HG03565 (cell line): ENCODE results near the gene DUSP15.
"Not testable (repeated sequence)": the region's sequence is repeated elsewhere in the genome, so short reads cannot be mapped to it uniquely, and the experiment has no call there.

Experiments used
- ATAC-seq: cut with Tn5 transposase; IDR thresholded peaks from one replicate; pipeline ENCODE4 v1.9.1; 2021; ENCODE audit warnings: mild to moderate bottlenecking, moderate library complexity; ENCODE audit not compliant: unreplicated experiment

DUSP15 gene

GRCh38 chr20:31824554-31825313 is 45.6 kb downstream of the DUSP15 start:
- no peak for ATAC-seq

DNA sequence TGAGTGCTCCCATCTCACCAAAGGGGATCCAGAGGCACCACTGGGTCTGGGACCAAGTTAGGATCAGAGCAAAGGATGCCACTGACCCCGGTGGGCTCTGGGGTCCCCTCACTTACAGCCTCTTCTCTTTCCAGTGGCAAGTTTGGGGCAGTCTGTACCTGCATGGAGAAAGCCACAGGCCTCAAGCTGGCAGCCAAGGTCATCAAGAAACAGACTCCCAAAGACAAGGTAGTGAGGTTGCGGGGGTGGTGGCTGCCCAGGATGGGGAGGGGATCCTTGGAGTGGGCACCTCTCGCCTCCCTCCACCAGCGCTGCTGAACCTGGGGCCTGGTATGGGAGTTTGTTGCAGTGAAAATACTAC is 46.2 kb downstream of the DUSP15 start:
- ATAC-seq, result no peak

DNA sequence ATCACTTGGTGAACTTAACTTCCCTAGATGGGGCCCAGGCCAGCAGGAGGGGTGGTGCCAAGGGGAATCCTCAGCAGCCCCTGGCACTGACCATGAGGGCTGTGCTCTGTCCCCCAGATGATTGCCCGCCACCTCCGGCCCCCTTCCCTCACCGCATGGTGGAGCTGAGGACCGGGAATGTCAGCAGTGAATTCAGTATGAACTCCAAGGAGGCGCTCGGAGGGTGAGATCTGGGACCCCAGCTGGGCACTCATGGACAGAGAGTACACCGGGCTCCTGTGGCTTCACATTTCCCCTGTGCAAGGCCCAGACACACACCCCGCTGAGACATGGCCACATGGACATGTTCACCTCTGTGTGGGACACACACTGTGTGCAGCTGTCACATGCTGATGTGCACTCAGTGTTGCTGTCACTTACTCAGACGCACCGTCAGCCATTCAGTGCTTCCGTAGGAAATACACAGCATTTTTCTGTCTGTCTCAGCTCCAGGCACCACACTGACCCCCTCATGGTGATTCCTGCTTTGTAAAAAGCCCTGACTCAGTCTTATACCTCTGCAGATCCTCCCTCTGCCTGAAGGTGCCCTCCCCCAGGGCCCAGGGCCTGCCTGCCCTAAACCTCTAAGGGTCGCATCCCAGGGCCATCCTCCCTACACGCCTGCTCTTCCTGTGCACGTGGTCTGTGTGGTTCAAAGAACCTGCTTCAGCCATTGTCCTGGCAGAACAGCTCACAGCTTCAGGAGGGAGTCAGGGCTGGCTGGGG is 46.8 kb downstream of the DUSP15 start:
- no peak for ATAC-seq

DNA sequence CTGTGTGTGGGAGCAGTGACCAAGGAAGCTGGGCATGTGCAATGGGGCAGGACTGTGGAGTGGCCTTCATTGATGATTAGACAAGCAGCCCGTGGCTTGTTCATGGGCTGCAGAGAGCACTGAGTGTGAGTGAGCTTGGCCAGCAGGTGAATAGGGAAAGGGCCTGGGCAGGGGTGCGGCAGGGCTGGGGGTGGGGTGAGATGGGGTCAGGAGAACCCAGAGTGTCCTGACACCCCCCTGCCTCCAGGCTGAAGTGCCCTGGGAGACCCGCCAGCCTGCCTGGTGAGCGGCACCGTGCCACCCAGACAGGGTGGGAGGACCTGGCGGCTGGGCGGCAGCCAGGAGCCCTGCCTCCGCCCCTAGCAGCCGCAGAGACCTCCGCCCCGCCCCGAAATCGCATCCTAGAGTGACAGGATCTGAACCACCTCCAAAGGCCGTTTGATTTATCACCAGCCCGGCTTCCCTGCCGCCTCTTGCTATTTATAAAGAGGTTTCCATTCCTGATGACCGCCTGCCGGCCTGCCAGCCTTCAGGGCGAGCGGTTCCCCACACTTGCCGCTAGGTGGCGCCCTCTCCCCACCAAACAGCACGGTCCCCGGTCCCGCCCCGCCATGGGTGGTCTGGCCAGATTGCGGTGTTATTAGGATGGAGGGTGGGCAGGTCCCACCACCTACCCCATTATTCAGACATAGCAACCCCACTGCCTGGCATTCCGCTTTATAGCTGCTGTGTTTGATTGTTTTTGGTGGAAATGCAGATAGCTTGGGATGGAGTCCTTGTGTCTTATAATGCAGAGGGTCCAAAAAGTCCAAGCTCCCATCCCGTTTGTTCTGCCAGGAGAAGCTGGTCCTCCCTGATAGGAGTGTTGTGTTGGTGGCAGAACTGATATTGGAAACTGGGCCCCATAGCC is 47.7 kb downstream of the DUSP15 start:
- ATAC-seq, result no peak

- ATAC-seq, result no peak
These were observed 48.9 kb downstream of the DUSP15 start for GRCh38 chr20:31821427-31821826.

DNA sequence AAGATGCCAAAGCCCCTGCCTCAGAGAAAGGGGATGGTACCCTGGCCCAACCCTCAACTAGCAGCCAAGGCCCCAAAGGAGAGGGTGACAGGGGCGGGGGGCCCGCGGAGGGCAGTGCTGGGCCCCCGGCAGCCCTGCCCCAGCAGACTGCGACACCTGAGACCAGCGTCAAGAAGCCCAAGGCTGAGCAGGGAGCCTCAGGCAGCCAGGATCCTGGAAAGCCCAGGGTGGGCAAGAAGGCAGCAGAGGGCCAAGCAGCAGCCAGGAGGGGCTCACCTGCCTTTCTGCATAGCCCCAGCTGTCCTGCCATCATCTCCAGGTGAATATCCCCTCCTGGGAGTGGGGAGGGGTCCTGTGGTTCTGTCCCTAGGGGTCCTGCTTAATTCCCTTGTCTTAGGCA is 50.1 kb downstream of the DUSP15 start:
- ATAC-seq, result no peak

GRCh38 chr20:31819083-31819784 is 51.1 kb downstream of the DUSP15 start, which contains the start of gene MYLK2:
TSS of gene MYLK2 (plus strand) at chr20:31819356. CDS start at chr20:31819581, 225 bp downstream.
- no peak for ATAC-seq

- ATAC-seq, result no peak
These were observed 51.9 kb downstream of the DUSP15 start for GRCh38 chr20:31818376-31818908.

DNA sequence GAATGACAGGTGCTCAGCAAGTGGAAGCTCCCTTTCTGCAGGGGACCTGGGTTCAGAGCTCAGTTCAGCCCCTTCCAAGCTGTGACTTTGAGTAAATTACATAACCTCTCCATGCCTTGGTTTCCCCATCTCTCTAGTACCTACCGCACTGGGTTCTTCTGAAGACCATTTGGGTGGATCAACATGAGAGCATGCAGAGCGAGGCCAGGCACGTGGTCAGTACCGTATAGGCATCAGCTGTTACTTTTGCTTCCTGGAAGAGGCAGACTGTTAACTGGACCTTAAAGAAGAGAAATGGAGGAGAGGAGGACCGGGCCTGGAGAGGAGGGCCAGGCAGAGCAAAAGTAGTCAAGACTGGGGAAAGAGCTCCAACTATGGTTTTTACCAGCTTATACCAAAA is 52.9 kb downstream of the DUSP15 start:
- ATAC-seq, result no peak

DNA sequence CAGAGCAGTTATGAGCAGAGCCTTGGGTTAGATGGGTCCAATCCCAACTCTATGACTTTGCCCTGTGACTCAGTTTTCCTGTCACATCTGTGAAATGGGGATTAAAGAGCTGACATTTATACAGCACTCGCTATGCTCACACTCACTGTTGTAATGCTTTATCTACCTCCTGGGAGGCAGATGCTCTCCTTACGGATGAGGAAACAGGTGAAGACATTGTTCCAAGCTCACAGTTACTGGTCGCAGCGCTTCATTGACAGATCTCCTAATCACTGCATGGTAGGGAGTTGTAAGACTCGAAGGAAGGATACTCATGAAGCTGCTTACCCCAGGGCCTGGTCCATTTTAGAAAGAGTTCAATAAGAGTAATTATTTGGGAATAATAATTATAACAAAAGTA is 54.1 kb downstream of the DUSP15 start:
- no peak for ATAC-seq

DNA sequence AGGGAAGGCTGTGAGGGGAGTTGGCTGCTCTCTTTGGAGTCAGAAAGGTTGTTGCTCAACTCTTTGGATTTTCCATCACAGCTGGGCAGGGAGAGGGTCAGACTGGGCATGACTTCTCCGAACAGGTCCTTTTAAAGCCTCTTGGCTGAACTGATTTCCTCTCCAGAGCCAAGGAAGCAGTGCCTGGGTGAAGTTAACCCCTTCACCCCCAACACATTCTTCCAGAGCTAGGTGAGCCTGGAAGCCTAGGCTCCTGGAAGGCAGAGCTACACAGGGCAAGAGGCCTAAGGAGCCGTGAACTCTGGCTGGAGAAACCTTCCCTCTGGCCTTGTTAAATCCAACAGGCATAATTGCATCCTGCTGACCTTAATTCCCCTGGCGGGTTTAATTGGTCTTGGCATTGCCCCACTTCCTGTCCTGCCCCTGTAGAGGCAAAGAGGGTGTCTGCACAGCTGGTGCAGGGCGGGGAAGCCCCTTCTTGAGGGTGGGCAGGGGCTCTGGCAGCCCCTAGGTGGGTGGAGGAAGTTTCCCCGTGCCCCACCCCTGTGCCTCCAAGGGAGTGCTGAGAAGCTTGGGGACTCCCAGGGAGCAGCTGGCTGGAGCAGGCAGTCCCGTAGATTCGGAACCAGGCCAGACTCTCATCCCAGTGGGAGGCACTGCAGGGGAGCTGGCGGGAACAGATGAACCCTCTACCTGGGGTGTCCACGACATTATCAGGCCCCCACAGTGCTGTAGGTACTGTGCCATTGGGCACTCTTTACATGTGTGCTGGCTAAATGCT is 54.7 kb downstream of the DUSP15 start:
- ATAC-seq, result no peak

DNA sequence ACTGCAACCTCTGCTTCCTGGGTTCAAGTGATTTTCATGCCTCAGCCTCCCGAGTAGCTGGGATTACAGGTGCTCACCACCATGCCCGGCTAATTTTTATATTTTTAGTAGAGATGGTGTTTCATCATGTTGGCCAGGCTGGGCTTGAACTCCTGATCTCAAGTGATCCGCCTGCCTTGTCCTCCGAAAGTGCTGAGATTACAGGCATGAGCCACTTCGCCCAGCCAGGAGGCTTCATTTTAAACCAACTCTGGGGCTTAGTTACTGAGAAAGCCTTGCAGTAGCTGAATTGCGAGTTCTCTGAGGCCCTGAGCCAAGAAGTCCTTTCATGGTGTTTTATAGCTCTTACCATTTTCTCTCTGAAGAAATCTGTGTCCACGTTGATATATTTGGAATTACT is 56.2 kb downstream of the DUSP15 start:
- ATAC-seq, result not testable (repeated sequence)

GRCh38 chr20:31813611-31814010 is 56.7 kb downstream of the DUSP15 start:
- no peak for ATAC-seq

- no peak for ATAC-seq
These were observed 58.3 kb downstream of the DUSP15 start for GRCh38 chr20:31811796-31812728.

GRCh38 chr20:31811198-31811597 is 59.1 kb downstream of the DUSP15 start:
- ATAC-seq, result no peak
